Ureter (tissue), 1 donor: ENCODE results near the gene GAL3ST1. TPM values are rescaled to one million over a fixed set of nuclear protein-coding genes. Genes with fewer than 3 reads are reported as not detected.
"Not testable (repeated sequence)": the region's sequence is repeated elsewhere in the genome, so short reads cannot be mapped to it uniquely, and the experiment has no call there.

Source experiments
- DNase-seq: peaks from one replicate; pipeline ENCODE4 v3.0.0-alpha.2; 2020; ENCODE audit warnings: low spot score
- total RNA-seq: library from RNA; stranded (reverse); gene quantifications from one replicate; pipeline ENCODE4 v1.2.4, GENCODE V29; 2023
- donor health status: DM: yes; HTN: yes; CAD: no.

GAL3ST1 gene
- total RNA-seq, 1 donor from 2014 or later: 0.73 TPM

- no peak for DNase-seq
These were observed 10.3 kb downstream of the GAL3ST1 start for GRCh38 chr22:30564045-30564760.

GRCh38 chr22:30562366-30562765 is 12.1 kb downstream of the GAL3ST1 start:
- no peak for DNase-seq

DNA sequence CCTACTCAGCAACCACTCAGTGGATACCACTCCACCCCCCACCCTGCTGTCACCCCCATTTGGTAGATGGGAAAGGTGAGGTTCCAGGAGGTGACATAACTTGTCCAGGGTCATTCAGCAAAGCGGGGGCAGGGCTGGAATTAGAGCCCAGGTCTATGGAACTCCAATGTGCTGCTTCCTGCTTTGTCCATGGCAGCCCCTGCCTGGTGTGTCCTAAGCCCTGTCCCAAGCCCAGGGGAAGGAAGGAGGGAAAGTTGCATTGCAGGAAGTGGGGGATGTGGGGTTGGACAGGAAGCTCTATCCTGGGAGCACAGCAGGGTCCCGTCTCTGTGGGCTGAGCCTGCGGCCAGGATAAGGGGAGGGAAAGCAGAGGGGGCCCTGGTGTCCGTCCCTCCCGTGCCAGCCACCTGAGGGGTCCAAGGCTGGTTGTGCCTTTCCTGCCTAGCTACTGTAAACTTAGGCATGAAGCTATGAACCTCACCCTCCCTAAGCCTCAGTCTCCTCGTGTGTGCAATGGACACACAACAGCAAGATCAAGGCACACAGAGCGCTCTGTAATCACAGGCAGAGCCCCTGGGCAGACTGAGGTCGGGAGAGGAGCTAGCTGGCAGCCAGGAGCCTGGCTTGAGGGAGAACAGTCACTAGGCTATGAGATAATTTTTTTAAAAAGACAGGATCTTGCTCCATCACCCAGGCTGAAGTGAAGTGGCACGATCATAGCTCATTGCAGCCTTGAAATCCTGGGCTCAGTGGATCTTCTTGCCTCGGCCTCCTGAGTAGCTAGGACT is 12.9 kb downstream of the GAL3ST1 start:
- no peak for DNase-seq

- DNase-seq: not testable (repeated sequence)
These were observed 13.7 kb downstream of the GAL3ST1 start for GRCh38 chr22:30560643-30561202.

- no peak for DNase-seq
These were observed 14.6 kb downstream of the GAL3ST1 start for GRCh38 chr22:30559889-30560288.

DNA sequence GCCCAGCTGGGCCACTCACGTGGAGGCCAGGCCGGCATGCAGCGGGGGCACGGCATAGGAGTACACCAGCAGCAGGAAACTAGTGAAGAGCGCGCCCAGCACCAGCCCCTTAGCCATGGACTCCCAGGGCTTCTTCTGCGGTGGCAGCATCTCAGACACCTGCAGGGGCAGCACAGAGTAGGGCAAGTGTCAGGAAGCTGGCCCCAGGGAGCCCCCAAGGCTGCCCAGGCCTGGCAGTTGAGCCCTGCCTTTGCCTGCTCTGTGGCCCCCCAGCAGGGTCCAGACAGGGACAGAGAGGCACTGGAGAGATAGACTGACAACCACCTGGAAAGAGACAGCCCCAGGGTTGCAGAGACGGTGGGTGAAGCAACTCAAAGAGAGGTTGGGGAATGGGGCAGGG is 17.2 kb downstream of the GAL3ST1 start:
- DNase-seq: no peak

- no peak for DNase-seq
These were observed 18.1 kb downstream of the GAL3ST1 start for GRCh38 chr22:30556388-30556787.

- DNase-seq: no peak
These were observed 18.9 kb downstream of the GAL3ST1 start for GRCh38 chr22:30555282-30556210.

GRCh38 chr22:30553971-30554370 is 20.5 kb downstream of the GAL3ST1 start:
- no peak for DNase-seq

DNA sequence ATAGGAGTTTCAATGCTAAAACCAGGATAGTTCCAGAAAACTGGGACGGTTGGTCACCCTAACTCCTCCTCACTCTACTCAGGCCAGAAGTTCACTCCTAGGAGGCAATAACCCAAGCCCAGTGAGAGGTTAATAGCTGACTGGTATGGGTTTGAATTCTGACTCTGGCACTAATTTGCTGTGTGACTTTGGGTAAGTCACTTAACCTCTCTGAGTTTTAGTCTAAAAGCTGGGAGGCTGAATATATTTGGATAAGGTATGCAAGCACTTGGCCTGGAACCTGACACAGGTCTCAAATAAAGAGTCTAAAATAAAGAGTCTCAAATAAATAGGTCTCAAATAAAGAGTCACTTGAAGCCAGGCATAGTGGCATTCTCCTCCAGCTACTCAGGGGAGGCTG is 21.7 kb downstream of the GAL3ST1 start:
- DNase-seq: no peak

- DNase-seq: not testable (repeated sequence)
These were observed 22.7 kb downstream of the GAL3ST1 start for GRCh38 chr22:30551813-30552212.

- no peak for DNase-seq
These were observed 27.3 kb downstream of the GAL3ST1 start for GRCh38 chr22:30547188-30547587.

GRCh38 chr22:30546616-30547015 is 27.8 kb downstream of the GAL3ST1 start, which contains the start of gene SEC14L6:
TSS of gene SEC14L6 (minus strand) at chr22:30546741. CDS start at chr22:30546682, 59 bp downstream.
- DNase-seq: no peak

DNA sequence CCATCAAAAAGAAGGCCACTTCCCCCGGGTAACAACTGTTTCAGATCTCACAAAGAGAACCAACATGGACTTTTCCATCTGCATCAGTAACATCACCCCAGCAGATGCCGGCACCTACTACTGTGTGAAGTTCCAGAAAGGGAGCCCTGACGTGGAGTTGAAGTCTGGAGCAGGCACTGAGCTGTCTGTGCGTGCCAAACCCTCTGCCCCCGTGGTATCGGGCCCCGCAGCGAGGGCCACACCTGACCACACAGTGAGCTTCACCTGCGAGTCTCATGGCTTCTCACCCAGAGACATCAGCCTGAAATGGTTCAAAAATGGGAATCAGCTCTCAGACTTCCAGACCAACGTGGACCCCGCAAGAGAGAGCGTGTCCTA is 31.7 kb downstream of the GAL3ST1 start:
- no peak for DNase-seq

DNA sequence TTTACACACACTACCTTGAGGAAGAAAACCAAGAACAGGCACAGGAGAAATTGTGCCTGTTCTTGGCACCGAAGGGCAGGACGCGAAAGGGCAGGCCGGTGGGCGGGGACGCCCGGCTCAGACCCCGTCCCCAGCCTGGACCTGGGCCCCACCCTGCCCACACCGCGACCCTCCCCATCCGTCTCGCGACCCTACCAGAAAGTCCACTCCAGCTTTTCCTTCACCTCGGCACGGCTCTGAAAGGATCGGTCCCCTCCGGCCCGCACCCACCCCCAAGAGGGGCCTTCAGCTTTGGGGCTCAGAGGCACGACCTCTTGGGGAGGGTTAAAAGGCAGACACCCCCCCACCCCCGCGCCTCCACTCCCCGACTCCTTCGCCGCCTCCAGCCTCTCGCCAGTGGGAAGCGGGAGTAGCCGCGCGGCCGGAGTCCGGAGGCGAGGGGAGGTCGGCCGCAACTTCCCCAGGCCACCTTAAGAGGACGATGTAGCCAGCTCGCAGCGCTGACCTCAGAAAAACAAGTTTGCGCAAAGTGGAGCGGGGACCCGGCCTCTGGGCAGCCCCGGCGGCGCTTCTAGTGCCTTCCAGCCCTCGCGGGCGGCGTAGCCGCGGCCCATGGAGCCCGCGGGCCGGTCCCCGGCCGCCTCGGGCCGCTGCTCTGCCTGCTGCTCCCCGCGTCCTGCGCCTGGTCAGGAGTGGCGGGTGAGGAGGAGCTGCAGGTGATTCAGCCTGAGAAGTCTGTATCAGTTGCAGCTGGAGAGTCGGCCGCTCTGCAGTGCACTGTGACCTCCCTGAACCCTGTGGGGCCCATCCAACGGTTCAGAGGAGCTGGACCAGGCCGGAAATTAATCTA is 32.3 kb downstream of the GAL3ST1 start:
- DNase-seq: no peak

DNA sequence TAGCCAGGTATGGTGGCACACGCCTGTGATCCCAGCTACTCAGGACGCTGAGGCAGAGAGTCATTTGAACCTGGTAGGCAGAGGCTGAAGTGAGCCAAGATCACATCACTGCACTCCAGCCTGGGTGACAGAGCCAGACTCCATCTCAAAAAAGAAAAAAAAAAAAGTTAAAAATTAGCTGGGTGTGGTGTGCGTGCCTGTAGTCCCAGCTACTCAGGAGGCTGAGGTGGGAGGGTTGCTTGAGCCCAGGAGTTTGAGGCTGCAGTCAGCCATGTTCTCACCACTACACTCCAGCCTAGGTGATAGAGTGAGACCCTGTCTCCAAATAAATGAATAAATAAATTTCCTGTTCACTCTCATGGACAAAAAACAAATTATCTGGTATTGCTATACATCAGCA is 33.0 kb downstream of the GAL3ST1 start:
- DNase-seq: not testable (repeated sequence)

- DNase-seq: no peak
These were observed 35.1 kb downstream of the GAL3ST1 start for GRCh38 chr22:30539368-30539767.

GRCh38 chr22:30538280-30538679 is 36.2 kb downstream of the GAL3ST1 start:
- no peak for DNase-seq

GRCh38 chr22:30537083-30537731 is 37.3 kb downstream of the GAL3ST1 start:
- no peak for DNase-seq

DNA sequence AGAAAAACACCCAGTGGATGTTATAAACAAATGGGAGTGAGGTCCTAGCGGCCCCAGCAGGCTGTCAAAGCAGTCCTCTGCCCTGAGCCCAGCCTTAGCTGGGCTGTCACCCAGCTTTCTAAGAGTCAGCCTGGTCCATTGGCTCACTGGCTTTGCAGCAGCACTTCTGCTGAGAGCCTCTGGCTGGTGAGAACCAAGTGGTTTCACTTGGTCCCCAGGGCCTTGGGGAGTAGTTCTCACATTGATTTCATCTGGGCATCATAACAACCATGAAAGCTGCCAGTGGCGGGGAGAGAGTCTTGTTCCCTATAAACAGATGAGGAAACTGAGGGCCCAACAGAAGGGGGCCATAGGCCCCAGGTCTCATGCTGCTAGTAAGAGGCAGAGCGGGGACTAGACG is 39.3 kb downstream of the GAL3ST1 start:
- DNase-seq: no peak
